ENCODE results near the gene PRKN.

The PRKN gene

DNA sequence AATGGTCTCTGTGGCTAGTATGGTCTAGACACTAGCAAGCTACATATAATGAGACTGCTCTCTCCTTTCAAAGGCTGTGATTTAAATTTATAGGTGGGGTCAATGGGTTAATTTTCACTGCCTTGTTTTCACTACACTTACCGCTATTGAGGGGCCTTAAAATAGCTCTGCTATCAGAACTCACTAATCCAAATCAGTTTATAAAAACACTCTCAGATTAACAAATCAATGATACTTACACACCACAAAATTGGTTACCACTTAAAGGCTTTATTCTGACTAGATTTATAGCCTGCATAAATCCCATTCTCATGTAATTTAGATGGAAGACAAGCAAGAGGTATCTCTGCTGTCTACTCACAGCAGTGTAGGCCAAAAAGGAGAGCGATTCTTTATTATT is 1140.7 kb downstream of the PRKN start (continued):
- TF ChIP-seq ZNF501 (tag by site-specific recombination; IDR thresholded peaks at IDR 0.05), result no peak
- TF ChIP-seq, protein P1, sequence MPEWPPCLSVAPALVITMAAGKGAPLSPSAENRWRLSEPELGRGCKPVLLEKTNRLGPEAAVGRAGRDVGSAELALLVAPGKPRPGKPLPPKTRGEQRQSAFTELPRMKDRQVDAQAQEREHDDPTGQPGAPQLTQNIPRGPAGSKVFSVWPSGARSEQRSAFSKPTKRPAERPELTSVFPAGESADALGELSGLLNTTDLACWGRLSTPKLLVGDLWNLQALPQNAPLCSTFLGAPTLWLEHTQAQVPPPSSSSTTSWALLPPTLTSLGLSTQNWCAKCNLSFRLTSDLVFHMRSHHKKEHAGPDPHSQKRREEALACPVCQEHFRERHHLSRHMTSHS (tag by site-specific recombination; IDR thresholded peaks at IDR 0.05), result peak; percentile 91
- TF ChIP-seq ZNF398 (tag by site-specific recombination; IDR thresholded peaks at IDR 0.05), result no peak

DNA sequence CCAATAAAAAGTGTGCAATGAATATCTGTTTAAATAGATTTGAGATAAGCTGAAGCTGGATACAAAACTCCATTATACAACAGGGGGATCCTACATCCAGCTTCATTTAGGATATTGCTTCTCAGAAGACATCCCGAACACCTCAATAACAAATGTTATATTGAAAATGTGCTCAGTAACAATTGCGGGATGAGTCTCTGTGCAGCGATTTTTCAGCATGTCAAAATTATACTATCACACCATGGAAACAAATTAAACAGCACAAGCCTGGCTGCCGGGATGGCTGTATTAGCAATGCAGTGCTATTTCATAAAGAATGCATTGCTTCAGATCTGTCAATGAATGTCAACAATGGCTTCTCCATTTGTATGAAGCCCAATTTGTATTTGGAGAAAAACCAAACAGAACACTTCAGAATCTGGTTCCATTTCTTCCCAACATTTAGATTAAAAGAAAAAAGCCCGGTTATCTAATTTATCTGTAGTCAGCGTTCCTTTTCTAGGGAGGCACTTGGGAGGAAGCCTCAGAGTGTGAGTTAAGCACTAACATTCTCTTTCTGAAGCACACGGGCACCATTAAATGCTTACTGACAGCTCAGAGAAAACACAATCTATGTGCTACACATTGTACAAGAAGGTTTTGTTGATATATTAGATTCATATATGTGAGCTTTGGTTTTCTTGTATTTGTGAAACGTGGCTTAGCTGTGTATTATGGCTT is 1142.8 kb downstream of the PRKN start:
- Histone ChIP-seq H3K36me3 (ENCODE audit: control insufficient read depth in 2 of 2, insufficient read depth in 1 of 2, low read length in 2 of 2) (no peaks in the 10 kb centered on the region), H3K27ac (ENCODE audit: extremely low read depth, low read depth, low read length) (no peak overlapping the region), H3K4me1 (ENCODE audit: control insufficient read depth, insufficient read depth, low read length) (peaks cover 10% of the 10 kb centered on the region), H3K9me3 (ENCODE audit: control insufficient read depth, insufficient read depth, low read depth, low read length) (no peaks in the 10 kb centered on the region), H3K4me3 (ENCODE audit: low read depth, low read length) (no peak overlapping the region)
- POLR2A ChIA-PET, result no interaction called here
- TF ChIP-seq YY2 (tag by site-specific recombination; IDR thresholded peaks at IDR 0.05), result no peak
- no peak for TF ChIP-seq ZNF843 (tag by site-specific recombination; IDR thresholded peaks at IDR 0.05)
- TF ChIP-seq ZBTB17 (tag by site-specific recombination; IDR thresholded peaks at IDR 0.05), result no peak
- TF ChIP-seq ZXDB (tag by site-specific recombination; IDR thresholded peaks at IDR 0.05), result no peak
- no peak for TF ChIP-seq ZNF416 (tag by site-specific recombination; IDR thresholded peaks at IDR 0.05)
- TF ChIP-seq ZNF792 (tag by site-specific recombination; IDR thresholded peaks at IDR 0.05), result no peak
- TF ChIP-seq ZNF521 (tag by site-specific recombination; IDR thresholded peaks at IDR 0.05), result no peak
- CTCF ChIA-PET, result interaction anchor here (0.6 to 1.4 kb wide), 2 partner anchors 100 to 167 kb away, joined by 4 to 5 read pairs; no protein-coding TSS in a partner anchor

GRCh38 chr6:161584051-161584450 is 1143.5 kb downstream of the PRKN start:
- TF ChIP-seq SP7 (tag by site-specific recombination; IDR thresholded peaks at IDR 0.05) (no peak), ZNF510 (tag by site-specific recombination; IDR thresholded peaks at IDR 0.05; ENCODE audit: insufficient replicate concordance) (no peak), KLF8 (tag by site-specific recombination; IDR thresholded peaks at IDR 0.05) (no peak), ZNF221 (tag by site-specific recombination; IDR thresholded peaks at IDR 0.05; ENCODE audit: borderline replicate concordance) (no peak), ZNF341 (tag by site-specific recombination; IDR thresholded peaks at IDR 0.05; ENCODE audit: low read depth) (no peak), BCL11B (tag by site-specific recombination; IDR thresholded peaks at IDR 0.05; ENCODE audit: low read depth) (no peak), ZNF266 (tag by site-specific recombination; IDR thresholded peaks at IDR 0.05; ENCODE audit: low read depth) (no peak), ZNF623 (tag by site-specific recombination; IDR thresholded peaks at IDR 0.05) (no peak), PRDM1 (tag by site-specific recombination; IDR thresholded peaks at IDR 0.05) (no peak), ZNF791 (tag by site-specific recombination; IDR thresholded peaks at IDR 0.05) (no peak), WT1 (tag by site-specific recombination; IDR thresholded peaks at IDR 0.05) (no peak)
- TF ChIP-seq, protein P2, sequence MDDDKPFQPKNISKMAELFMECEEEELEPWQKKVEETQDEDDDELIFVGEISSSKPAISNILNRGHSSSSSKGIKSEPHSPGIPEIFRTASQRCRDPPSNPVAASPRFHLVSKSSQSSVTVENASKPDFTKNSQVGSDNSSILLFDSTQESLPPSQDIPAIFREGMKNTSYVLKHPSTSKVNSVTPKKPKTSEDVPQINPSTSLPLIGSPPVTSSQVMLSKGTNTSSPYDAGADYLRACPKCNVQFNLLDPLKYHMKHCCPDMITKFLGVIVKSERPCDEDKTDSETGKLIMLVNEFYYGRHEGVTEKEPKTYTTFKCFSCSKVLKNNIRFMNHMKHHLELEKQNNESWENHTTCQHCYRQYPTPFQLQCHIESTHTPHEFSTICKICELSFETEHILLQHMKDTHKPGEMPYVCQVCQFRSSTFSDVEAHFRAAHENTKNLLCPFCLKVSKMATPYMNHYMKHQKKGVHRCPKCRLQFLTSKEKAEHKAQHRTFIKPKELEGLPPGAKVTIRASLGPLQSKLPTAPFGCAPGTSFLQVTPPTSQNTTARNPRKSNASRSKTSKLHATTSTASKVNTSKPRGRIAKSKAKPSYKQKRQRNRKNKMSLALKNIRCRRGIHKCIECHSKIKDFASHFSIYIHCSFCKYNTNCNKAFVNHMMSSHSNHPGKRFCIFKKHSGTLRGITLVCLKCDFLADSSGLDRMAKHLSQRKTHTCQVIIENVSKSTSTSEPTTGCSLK (tag by site-specific recombination; IDR thresholded peaks at IDR 0.05), result no peak
- TF ChIP-seq, protein P3, sequence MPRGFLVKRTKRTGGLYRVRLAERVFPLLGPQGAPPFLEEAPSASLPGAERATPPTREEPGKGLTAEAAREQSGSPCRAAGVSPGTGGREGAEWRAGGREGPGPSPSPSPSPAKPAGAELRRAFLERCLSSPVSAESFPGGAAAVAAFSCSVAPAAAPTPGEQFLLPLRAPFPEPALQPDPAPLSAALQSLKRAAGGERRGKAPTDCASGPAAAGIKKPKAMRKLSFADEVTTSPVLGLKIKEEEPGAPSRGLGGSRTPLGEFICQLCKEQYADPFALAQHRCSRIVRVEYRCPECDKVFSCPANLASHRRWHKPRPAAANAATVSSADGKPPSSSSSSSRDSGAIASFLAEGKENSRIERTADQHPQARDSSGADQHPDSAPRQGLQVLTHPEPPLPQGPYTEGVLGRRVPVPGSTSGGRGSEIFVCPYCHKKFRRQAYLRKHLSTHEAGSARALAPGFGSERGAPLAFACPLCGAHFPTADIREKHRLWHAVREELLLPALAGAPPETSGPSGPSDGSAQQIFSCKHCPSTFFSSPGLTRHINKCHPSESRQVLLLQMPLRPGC (tag by site-specific recombination; IDR thresholded peaks at IDR 0.05), result no peak
- TF ChIP-seq, protein P4, sequence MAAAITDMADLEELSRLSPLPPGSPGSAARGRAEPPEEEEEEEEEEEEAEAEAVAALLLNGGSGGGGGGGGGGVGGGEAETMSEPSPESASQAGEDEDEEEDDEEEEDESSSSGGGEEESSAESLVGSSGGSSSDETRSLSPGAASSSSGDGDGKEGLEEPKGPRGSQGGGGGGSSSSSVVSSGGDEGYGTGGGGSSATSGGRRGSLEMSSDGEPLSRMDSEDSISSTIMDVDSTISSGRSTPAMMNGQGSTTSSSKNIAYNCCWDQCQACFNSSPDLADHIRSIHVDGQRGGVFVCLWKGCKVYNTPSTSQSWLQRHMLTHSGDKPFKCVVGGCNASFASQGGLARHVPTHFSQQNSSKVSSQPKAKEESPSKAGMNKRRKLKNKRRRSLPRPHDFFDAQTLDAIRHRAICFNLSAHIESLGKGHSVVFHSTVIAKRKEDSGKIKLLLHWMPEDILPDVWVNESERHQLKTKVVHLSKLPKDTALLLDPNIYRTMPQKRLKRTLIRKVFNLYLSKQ (tag by site-specific recombination; IDR thresholded peaks at IDR 0.05; ENCODE audit: borderline replicate concordance), result no peak
- ChIA-PET POLR2A (no interaction called here), CTCF (no interaction called here)

More at GRCh38 chr6:161584051-161584450, 1143.5 kb downstream of the PRKN start:
- Histone ChIP-seq H3K9me3 (ENCODE audit: control insufficient read depth, insufficient read depth, low read depth, low read length) (no peaks in the 10 kb centered on the region), H3K4me1 (ENCODE audit: control insufficient read depth, insufficient read depth, low read length) (peaks cover 10% of the 10 kb centered on the region), H3K4me3 (ENCODE audit: low read depth, low read length) (no peak overlapping the region), H3K36me3 (ENCODE audit: control insufficient read depth in 2 of 2, insufficient read depth in 1 of 2, low read length in 2 of 2) (no peaks in the 10 kb centered on the region), H3K27ac (ENCODE audit: extremely low read depth, low read depth, low read length) (no peak overlapping the region)
